Psoas muscle (tissue), 8 donors: ENCODE data around the gene GNB2. TPM values are rescaled to one million over a fixed set of nuclear protein-coding genes. Genes with fewer than 3 reads are reported as not detected.
"Not testable (repeated sequence)": the region's sequence is repeated elsewhere in the genome, so short reads cannot be mapped to it uniquely, and the experiment has no call there.

Source experiments
- ATAC-seq, 4 donors: fragments of 200-7000 bp; cut with Tn5 transposase; one replicate each; pipeline ENCODE4 v1.9.1; 2020; ENCODE audit warnings: moderate library complexity in 3 of 4, mild to moderate bottlenecking in 2 of 4
- DNase-seq, 2 donors: peaks; one replicate each; pipeline ENCODE4 v3.0.0-alpha.2; 2020
- H3K27ac ChIP-seq: fragments of 200-600 bp; one replicate; pipeline ENCODE4 v1.8.0; 2022
- H3K27me3 ChIP-seq, 3 donors: fragments of 200-600 bp in 1 of 3; one replicate each; pipeline versions ENCODE4 v1.6.1 to v1.8.0; 2013 to 2022; ENCODE audit warnings: low read length in 2 of 3, mild to moderate bottlenecking in 2 of 3, moderate library complexity in 1 of 3; ENCODE audit not compliant: insufficient read depth in 3 of 3
- H3K36me3 ChIP-seq, 2 donors: fragments of 200-600 bp in 1 of 2; one replicate each; pipeline versions ENCODE4 v1.6.1 to v1.8.0; 2013 to 2022; ENCODE audit warnings: low read depth in 1 of 2, mild to moderate bottlenecking in 1 of 2, moderate library complexity in 1 of 2; ENCODE audit not compliant: insufficient read depth in 1 of 2
- H3K4me1 ChIP-seq: fragments of 200-600 bp; one replicate; pipeline ENCODE4 v1.8.0; 2022
- H3K4me3 ChIP-seq: fragments of 200-600 bp; one replicate; pipeline ENCODE4 v1.8.0; 2022; ENCODE audit warnings: mild to moderate bottlenecking
- H3K9me3 ChIP-seq: fragments of 200-600 bp; one replicate; pipeline ENCODE4 v1.8.0; 2022
- WGBS, 3 donors: extraction: QIAGEN DNeasy Blood & Tissue Kit; methylation state at CpG; one replicate each; pipeline versions ENCODE4 v1.1.6 to v1.1.7; 2013; 5-methylcytosine and 5-hydroxymethylcytosine counted together
- intact Hi-C, 2 donors: fragments of 100-400 bp; cut with DNase I; formaldehyde crosslinking; loops; one replicate each; pipeline versions ENCODE4 v1.11.0 to v1.14.2; 2022
- polyA plus RNA-seq, 3 donors: library from polyadenylated mRNA; stranded (reverse); fragments of 200-250 nt; gene quantifications; one replicate each; pipeline ENCODE4 v1.2.3, GENCODE V29; 2013
- total RNA-seq, 4 donors: library from RNA; stranded (reverse); fragmentation: NEBNext Ultra II Directional in 2 of 4; extraction: Animal tissue kit (Norgen Biotek cat#: 25700) in 2 of 4; gene quantifications; one replicate each; pipeline versions ENCODE4 v1.2.1 to v1.2.4, GENCODE V29; 2021 to 2023
- TF ChIP-seq, protein P1 (sequence below): fragments of 200-600 bp; IDR thresholded peaks from one replicate; pipeline ENCODE4 v1.8.0; 2022; ENCODE audit warnings: antibody characterized with exemption
- donor health status: healthy with polysubstance abuse.
- donor health status: DM: no; HTN: no; CAD: no; lungs with moderate emphysema.
- donor health status: Bipolar disorder and iron deficiency.
- donor health status: healthy.
- donor health status: DM: yes; HTN: yes; CAD: no.
- donor health status: DM: no; HTN: no; CAD: no.
- donor health status: DM: no; HTN: no; CAD: no.
- donor health status: DM: yes; HTN: yes; CAD: no.

Gene GNB2
- total and polyA plus RNA-seq, 7 donors, result 87.1 to 148 (median 117) TPM

DNA sequence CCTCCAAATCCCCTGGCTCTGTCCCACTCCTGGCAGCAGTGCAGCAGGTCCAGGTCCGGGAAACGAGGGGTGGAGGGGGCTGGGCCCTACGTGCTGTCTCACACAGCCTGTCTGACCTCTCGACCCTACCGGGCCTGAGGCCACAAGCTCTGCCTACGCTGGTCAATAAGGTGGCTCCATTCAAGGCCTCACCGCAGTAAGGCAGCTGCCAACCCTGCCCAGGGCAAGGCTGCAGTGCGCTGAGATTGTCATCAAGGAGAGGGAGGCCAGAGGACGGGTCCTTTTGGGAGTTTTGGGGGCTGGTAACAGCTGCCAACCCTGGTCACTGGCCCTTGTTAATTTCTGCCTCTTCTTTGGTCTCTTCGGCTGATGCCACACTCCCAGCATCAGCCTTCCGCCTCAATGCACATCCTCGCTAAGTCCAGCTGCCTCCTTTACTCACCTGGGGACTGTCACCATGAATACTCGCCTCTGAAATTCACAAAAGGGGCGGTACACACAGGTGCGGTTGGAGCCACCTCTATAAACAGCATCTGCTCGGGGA, 50.3 kb downstream of the GNB2 start:
- Histone ChIP-seq H3K4me1 (no peaks in the 10 kb centered on the region), H3K4me3 (no peak overlapping the region), H3K9me3 (no peaks in the 10 kb centered on the region), H3K27me3 (peaks cover 0 to 42% (median 14%) of the 10 kb centered on the region in 3 donors), H3K27ac (no peak overlapping the region), H3K36me3 (no peaks in the 10 kb centered on the region)
- ATAC-seq (no peak), DNase-seq (no peak)
- 76 to 77% (median 77%) methylated on average over 16 of the region's 16 CpGs for WGBS, 3 donors
- TF ChIP-seq, protein P1, sequence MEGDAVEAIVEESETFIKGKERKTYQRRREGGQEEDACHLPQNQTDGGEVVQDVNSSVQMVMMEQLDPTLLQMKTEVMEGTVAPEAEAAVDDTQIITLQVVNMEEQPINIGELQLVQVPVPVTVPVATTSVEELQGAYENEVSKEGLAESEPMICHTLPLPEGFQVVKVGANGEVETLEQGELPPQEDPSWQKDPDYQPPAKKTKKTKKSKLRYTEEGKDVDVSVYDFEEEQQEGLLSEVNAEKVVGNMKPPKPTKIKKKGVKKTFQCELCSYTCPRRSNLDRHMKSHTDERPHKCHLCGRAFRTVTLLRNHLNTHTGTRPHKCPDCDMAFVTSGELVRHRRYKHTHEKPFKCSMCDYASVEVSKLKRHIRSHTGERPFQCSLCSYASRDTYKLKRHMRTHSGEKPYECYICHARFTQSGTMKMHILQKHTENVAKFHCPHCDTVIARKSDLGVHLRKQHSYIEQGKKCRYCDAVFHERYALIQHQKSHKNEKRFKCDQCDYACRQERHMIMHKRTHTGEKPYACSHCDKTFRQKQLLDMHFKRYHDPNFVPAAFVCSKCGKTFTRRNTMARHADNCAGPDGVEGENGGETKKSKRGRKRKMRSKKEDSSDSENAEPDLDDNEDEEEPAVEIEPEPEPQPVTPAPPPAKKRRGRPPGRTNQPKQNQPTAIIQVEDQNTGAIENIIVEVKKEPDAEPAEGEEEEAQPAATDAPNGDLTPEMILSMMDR, result no peak
- intact Hi-C loops, result loop anchor here (2.0 to 10.0 kb wide), 2 partner anchors 249 to 257 kb away; partner anchors contain the start of gene TSC22D4 (in 1 of the 2)

DNA sequence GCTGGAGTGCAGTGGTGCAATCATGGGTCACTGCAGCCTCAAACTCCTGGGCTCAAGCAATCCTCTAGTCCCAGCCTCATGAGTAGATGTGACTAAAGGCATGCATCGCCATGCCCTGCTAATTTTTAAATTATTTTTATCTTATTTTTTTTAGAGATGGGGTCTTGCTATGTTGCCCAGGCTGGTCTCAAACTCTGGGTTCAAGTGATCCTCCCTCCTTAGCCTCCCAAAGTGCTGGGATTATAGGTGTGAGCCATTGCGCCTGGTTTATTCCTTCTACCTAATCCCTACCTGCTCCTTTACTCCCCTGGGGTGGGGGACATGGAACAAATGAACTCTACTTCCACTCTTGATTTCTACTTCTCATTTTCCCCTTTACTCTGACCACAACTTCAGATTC, 50.8 kb downstream of the GNB2 start:
- not testable (repeated sequence) for H3K27ac ChIP-seq, H3K36me3 ChIP-seq, H3K4me1 ChIP-seq, H3K9me3 ChIP-seq, ATAC-seq, H3K4me3 ChIP-seq, DNase-seq
- intact Hi-C loops, result loop anchor here (2.0 to 10.0 kb wide), 2 partner anchors 250 to 258 kb away; partner anchors contain the start of gene TSC22D4 (in 1 of the 2)
- peaks cover 0 to 42% (median 14%) of the 10 kb centered on the region in 3 donors for H3K27me3 ChIP-seq
- 88 to 94% (median 88%) methylated on average over 2 of the region's 2 CpGs for WGBS, 3 donors

DNA sequence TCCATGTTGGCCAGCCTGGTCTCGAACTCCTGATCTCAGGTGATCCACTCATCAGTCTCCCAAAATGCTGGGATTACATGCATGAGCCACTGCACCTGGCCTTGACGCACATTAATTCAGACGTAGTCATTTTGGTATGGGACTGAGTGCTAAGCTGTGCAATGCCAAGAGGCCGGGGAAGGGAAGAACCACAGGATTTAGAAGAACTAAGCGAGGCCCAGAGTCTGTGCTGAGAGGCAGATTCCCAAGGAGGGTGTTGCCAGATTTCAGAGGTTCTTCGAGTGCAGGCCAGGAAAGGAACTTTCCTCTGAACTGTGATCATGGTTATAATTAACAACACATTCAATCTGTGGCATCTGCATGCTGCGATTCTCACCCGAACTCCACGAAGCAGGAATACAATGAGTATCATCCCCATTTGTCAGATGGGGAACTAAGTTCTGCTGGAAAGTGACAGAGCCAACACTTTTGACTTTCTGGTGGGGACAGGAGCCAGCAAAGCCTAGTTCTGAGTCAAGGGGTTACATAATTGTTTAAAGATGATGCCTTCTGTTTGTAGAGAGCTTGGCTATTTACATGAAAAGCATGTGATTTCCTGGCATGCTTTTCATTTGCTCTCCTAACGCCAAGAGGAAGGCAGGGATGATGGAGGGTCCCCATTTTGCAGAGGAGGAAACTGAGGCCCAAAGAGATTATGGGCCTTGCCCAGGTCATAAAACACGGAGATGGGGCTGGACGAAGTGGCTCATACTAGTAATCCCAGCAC, 53.6 kb downstream of the GNB2 start:
- Histone ChIP-seq H3K4me3 (no peak overlapping the region), H3K27ac (no peak overlapping the region), H3K4me1 (no peaks in the 10 kb centered on the region), H3K27me3 (peaks cover 0 to 16% (median 3%) of the 10 kb centered on the region in 3 donors), H3K9me3 (no peaks in the 10 kb centered on the region), H3K36me3 (no peaks in the 10 kb centered on the region)
- TF ChIP-seq, protein P1, result no peak
- DNase-seq (no peak), ATAC-seq (no peak)
- WGBS, 3 donors, result 48 to 50% (median 48%) methylated on average over 12 of the region's 12 CpGs
- intact Hi-C loops, result loop anchor here in 1 of 2 donors (10.0 kb wide), 1 partner anchor 252 kb away; the partner anchor contains the start of gene TSC22D4

DNA sequence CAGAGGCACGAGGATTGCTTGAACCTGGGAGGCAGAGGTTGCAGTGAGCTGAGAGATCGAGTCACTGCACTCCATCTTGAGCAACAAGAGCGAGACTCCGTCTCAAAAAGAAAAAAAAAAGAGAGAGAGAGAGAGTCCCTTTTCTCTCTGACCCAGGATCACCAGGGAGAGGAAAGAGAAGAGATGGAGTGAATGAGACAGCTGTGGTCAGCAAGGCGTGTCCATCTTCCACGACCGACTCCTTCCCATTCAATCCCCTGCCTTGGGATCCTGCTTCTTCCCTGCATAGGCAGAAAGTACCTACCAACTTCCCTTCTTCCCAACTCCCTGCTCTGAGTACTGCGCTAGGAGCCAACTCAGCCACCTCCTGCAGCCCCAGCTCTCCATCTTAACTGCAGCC, 54.7 kb downstream of the GNB2 start:
- ATAC-seq (no peak), DNase-seq (no peak)
- Histone ChIP-seq H3K9me3 (no peaks in the 10 kb centered on the region), H3K27me3 (peaks cover 0 to 11% (median 0%) of the 10 kb centered on the region in 3 donors), H3K36me3 (no peaks in the 10 kb centered on the region), H3K27ac (no peak overlapping the region), H3K4me1 (no peaks in the 10 kb centered on the region), H3K4me3 (no peak overlapping the region)
- TF ChIP-seq, protein P1, result no peak
- intact Hi-C loops, result loop anchor here in 1 of 2 donors (10.0 kb wide), 1 partner anchor 253 kb away; the partner anchor contains the start of gene TSC22D4
- 52 to 58% (median 53%) methylated on average over 8 of the region's 8 CpGs for WGBS, 3 donors

Other genes starting within 250 kb of the GNB2 start
- 1 to 10 TPM; 3.5 to 5.6 (median 3.7) TPM for gene ZCWPW1, start 245.0 kb upstream of the GNB2 start, total RNA-seq
- 10 to 100 TPM in 1 of 3 donors, 1 to 10 TPM in 2; 5.5 to 13.2 (median 5.9) TPM for gene ZCWPW1, start 245.0 kb upstream of the GNB2 start, polyA plus RNA-seq
- 10 to 100 TPM; 27.2 to 41.5 (median 36.9) TPM for gene MEPCE, start 243.9 kb upstream of the GNB2 start, total RNA-seq
- 10 to 100 TPM; 28.7 to 40.5 (median 29.5) TPM for gene MEPCE, start 243.9 kb upstream of the GNB2 start, polyA plus RNA-seq
- gene PPP1R35, start 237.2 kb upstream of the GNB2 start, total RNA-seq, result 10 to 100 TPM in 3 of 4 donors, 1 to 10 TPM in 1; 8.0 to 17.9 (median 13.0) TPM
- gene PPP1R35, start 237.2 kb upstream of the GNB2 start, polyA plus RNA-seq, result 10 to 100 TPM in 2 of 3 donors, 1 to 10 TPM in 1; 9.8 to 22.4 (median 12.8) TPM
- gene SPACDR, start 209.5 kb upstream of the GNB2 start, total RNA-seq, result not detected
- under 1 TPM in 2 of 3 donors, not detected in 1; 0.17 to 0.25 TPM for gene SPACDR, start 209.5 kb upstream of the GNB2 start, polyA plus RNA-seq
- gene TSC22D4, start 194.5 kb upstream of the GNB2 start, total RNA-seq, result 10 to 100 TPM; 15.7 to 23.6 (median 17.6) TPM
- gene TSC22D4, start 194.5 kb upstream of the GNB2 start, polyA plus RNA-seq, result 10 to 100 TPM; 16.4 to 24.8 (median 16.7) TPM
- gene NYAP1, start 189.8 kb upstream of the GNB2 start, total RNA-seq, result under 1 TPM; 0.08 to 0.32 (median 0.12) TPM
- under 1 TPM; 0.12 to 0.23 (median 0.21) TPM for gene NYAP1, start 189.8 kb upstream of the GNB2 start, polyA plus RNA-seq
- gene AGFG2, start 134.5 kb upstream of the GNB2 start, total RNA-seq, result 10 to 100 TPM in 1 of 4 donors, 1 to 10 TPM in 3; 5.3 to 14.7 (median 8.0) TPM
- gene AGFG2, start 134.5 kb upstream of the GNB2 start, polyA plus RNA-seq, result 10 to 100 TPM in 1 of 3 donors, 1 to 10 TPM in 2; 4.8 to 12.6 (median 8.9) TPM
- gene SAP25, start 99.8 kb upstream of the GNB2 start, total RNA-seq, result 1 to 10 TPM in 1 of 4 donors, under 1 TPM in 2, not detected in 1; 0.59 to 1.9 (median 0.59) TPM
- under 1 TPM in 2 of 3 donors, not detected in 1; 0.21 to 0.40 TPM for gene SAP25, start 99.8 kb upstream of the GNB2 start, polyA plus RNA-seq
- gene LRCH4, start 87.6 kb upstream of the GNB2 start, total RNA-seq, result 10 to 100 TPM; 32.5 to 41.5 (median 34.1) TPM
- gene LRCH4, start 87.6 kb upstream of the GNB2 start, polyA plus RNA-seq, result 10 to 100 TPM; 16.7 to 35.2 (median 28.5) TPM
- 1 to 10 TPM in 1 of 4 donors, under 1 TPM in 3; 0.13 to 1.1 (median 0.31) TPM for gene FBXO24, start 87.4 kb upstream of the GNB2 start, total RNA-seq
- gene FBXO24, start 87.4 kb upstream of the GNB2 start, polyA plus RNA-seq, result under 1 TPM; 0.18 to 0.55 (median 0.23) TPM
- gene PCOLCE, start 71.4 kb upstream of the GNB2 start, total RNA-seq, result 10 to 100 TPM in 2 of 4 donors, 1 to 10 TPM in 2; 6.2 to 16.9 (median 9.7) TPM
- gene PCOLCE, start 71.4 kb upstream of the GNB2 start, polyA plus RNA-seq, result 10 to 100 TPM in 1 of 3 donors, 1 to 10 TPM in 2; 4.2 to 11.5 (median 7.7) TPM
- 1 to 10 TPM; 6.2 to 7.0 (median 6.4) TPM for gene MOSPD3, start 61.2 kb upstream of the GNB2 start, total RNA-seq
- 10 to 100 TPM in 1 of 3 donors, 1 to 10 TPM in 2; 7.7 to 11.3 (median 7.9) TPM for gene MOSPD3, start 61.2 kb upstream of the GNB2 start, polyA plus RNA-seq
- not detected for gene TFR2, start 32.2 kb upstream of the GNB2 start, total RNA-seq
- gene TFR2, start 32.2 kb upstream of the GNB2 start, polyA plus RNA-seq, result under 1 TPM in 2 of 3 donors, not detected in 1; 0.04 to 0.36 TPM
- gene ACTL6B, start 17.3 kb upstream of the GNB2 start, total RNA-seq, result not detected
- gene ACTL6B, start 17.3 kb upstream of the GNB2 start, polyA plus RNA-seq, result under 1 TPM in 1 of 3 donors, not detected in 2; 0.03 TPM
- gene GIGYF1, start 20.5 kb downstream of the GNB2 start, total RNA-seq, result 10 to 100 TPM; 18.0 to 39.1 (median 23.9) TPM
- 10 to 100 TPM in 2 of 3 donors, 1 to 10 TPM in 1; 9.9 to 16.1 (median 10.5) TPM for gene GIGYF1, start 20.5 kb downstream of the GNB2 start, polyA plus RNA-seq
- 10 to 100 TPM; 28.4 to 44.4 (median 39.4) TPM for gene POP7, start 32.4 kb downstream of the GNB2 start, total RNA-seq
- gene POP7, start 32.4 kb downstream of the GNB2 start, polyA plus RNA-seq, result 100 to 1,000 TPM in 1 of 3 donors, 10 to 100 TPM in 2; 74.1 to 129 (median 86.0) TPM
- not detected for gene EPO, start 46.7 kb downstream of the GNB2 start, total RNA-seq
- gene EPO, start 46.7 kb downstream of the GNB2 start, polyA plus RNA-seq, result not detected
- not detected for gene ZAN, start 59.9 kb downstream of the GNB2 start, total RNA-seq
- not detected for gene ZAN, start 59.9 kb downstream of the GNB2 start, polyA plus RNA-seq
- 10 to 100 TPM; 10.3 to 13.9 (median 11.3) TPM for gene EPHB4, start 153.8 kb downstream of the GNB2 start, total RNA-seq
- 1 to 10 TPM; 5.1 to 9.2 (median 5.1) TPM for gene EPHB4, start 153.8 kb downstream of the GNB2 start, polyA plus RNA-seq
- 1 to 10 TPM; 2.9 to 4.7 (median 3.9) TPM for gene SLC12A9, start 179.0 kb downstream of the GNB2 start, total RNA-seq
- 1 to 10 TPM; 2.2 to 3.3 (median 2.5) TPM for gene SLC12A9, start 179.0 kb downstream of the GNB2 start, polyA plus RNA-seq
- 1 to 10 TPM; 5.0 to 8.8 (median 6.8) TPM for gene TRIP6, start 193.6 kb downstream of the GNB2 start, total RNA-seq
- gene TRIP6, start 193.6 kb downstream of the GNB2 start, polyA plus RNA-seq, result 1 to 10 TPM; 4.3 to 7.1 (median 5.3) TPM
- gene SRRT, start 201.4 kb downstream of the GNB2 start, total RNA-seq, result 10 to 100 TPM; 46.8 to 79.8 (median 61.0) TPM
- gene SRRT, start 201.4 kb downstream of the GNB2 start, polyA plus RNA-seq, result 10 to 100 TPM; 48.2 to 58.1 (median 51.2) TPM
- 1 to 10 TPM; 2.5 to 8.0 (median 6.0) TPM for gene UFSP1, start 216.0 kb downstream of the GNB2 start, total RNA-seq
- gene UFSP1, start 216.0 kb downstream of the GNB2 start, polyA plus RNA-seq, result 1 to 10 TPM; 3.7 to 7.6 (median 4.3) TPM
- 10 to 100 TPM; 21.4 to 99.2 (median 36.8) TPM for gene ACHE, start 222.1 kb downstream of the GNB2 start, total RNA-seq
- gene ACHE, start 222.1 kb downstream of the GNB2 start, polyA plus RNA-seq, result 10 to 100 TPM; 10.7 to 23.8 (median 14.2) TPM